ENCODE measurements around the gene COG5.

- no peak for TF ChIP-seq CTCF (IDR thresholded peaks at IDR 0.05)
- TF ChIP-seq GATA2 (CRISPR knock-in tag; IDR thresholded peaks at IDR 0.05): no peak
- no peak for TF ChIP-seq RAD21 (IDR thresholded peaks at IDR 0.05; ENCODE audit: low read length)
- no peak for TF ChIP-seq MXI1 (IDR thresholded peaks at IDR 0.05; ENCODE audit: low read depth, low read length)
- TF ChIP-seq SIN3A (IDR thresholded peaks at IDR 0.05; ENCODE audit: borderline replicate concordance, low read depth, low read length): no peak
- no peak for TF ChIP-seq EZH2phosphoT487 (IDR thresholded peaks at IDR 0.05; ENCODE audit: borderline replicate concordance, low read depth)
- TF ChIP-seq TAF1 (IDR thresholded peaks at IDR 0.05; ENCODE audit: borderline replicate concordance, low read depth, low read length): no peak
- no peak for TF ChIP-seq NFIC (IDR thresholded peaks at IDR 0.05; ENCODE audit: borderline replicate concordance)
- no peak for TF ChIP-seq MAX (IDR thresholded peaks at IDR 0.05; ENCODE audit: low read depth)
- TF ChIP-seq USF1 (IDR thresholded peaks at IDR 0.05; ENCODE audit: borderline replicate concordance, low read depth): no peak
- TF ChIP-seq RCOR1 (IDR thresholded peaks at IDR 0.05; ENCODE audit: low read length): no peak
- no peak for TF ChIP-seq ZBTB33 (IDR thresholded peaks at IDR 0.05; ENCODE audit: borderline replicate concordance, low read depth)
Measured at GRCh38 chr7:107599262-107599661, 35.5 kb upstream of the COG5 start.

Data from SK-N-SH (cell line).